DMS53 (cell line): ENCODE data around the gene OR51L1.
"Not testable (repeated sequence)": the region's sequence is repeated elsewhere in the genome, so short reads cannot be mapped to it uniquely, and the experiment has no call there.

Experiments
- DNase-seq: peaks from one replicate; lab custom pipeline; 2025; lab: John Stamatoyannopoulos, UW

The OR51L1 gene

GRCh38 chr11:4994551-4994950 lies at the start of gene OR51L1:
OR51L1 (plus strand) TSS chr11:4994851; CDS start chr11:4998983, 4,132 bp downstream.
- no peak for DNase-seq

GRCh38 chr11:4947505-4947904 lies 47.1 kb upstream of the OR51L1 start, which contains the start of gene OR51A4:
OR51A4 (minus strand) TSS chr11:4947605; CDS start chr11:4947100, 505 bp downstream.
- no peak for DNase-seq

- not testable (repeated sequence) for DNase-seq
Observed at GRCh38 chr11:4955613-4956012, 39.0 kb upstream of the OR51L1 start, which contains the start of gene OR51A2. OR51A2 (minus strand) TSS chr11:4955713; CDS start chr11:4955713, 0 bp downstream.

- DNase-seq, result no peak
Observed at GRCh38 chr11:4957396-4957795, 37.3 kb upstream of the OR51L1 start.

- peak; percentile 59 for DNase-seq
Observed at GRCh38 chr11:4960877-4961276, 33.8 kb upstream of the OR51L1 start.

GRCh38 chr11:4962816-4963215 lies 31.8 kb upstream of the OR51L1 start:
- DNase-seq, result no peak

GRCh38 chr11:4975436-4975835 lies 19.2 kb upstream of the OR51L1 start:
- DNase-seq, result no peak

- DNase-seq, result no peak
Observed at GRCh38 chr11:4979036-4979435, 15.6 kb upstream of the OR51L1 start.

- peak; percentile 13 for DNase-seq
Observed at GRCh38 chr11:4982678-4983077, 12.0 kb upstream of the OR51L1 start.

- peak; percentile 90 for DNase-seq
Observed at GRCh38 chr11:4983841-4984240, 10.8 kb upstream of the OR51L1 start.

- DNase-seq, result peak; percentile 52
Observed at GRCh38 chr11:4991060-4991459, 3.6 kb upstream of the OR51L1 start.

GRCh38 chr11:5004424-5005274 lies 10.0 kb downstream of the OR51L1 start:
- DNase-seq, result peak; percentile 90

- DNase-seq, result peak; percentile 5
Observed at GRCh38 chr11:5007561-5007960, 12.9 kb downstream of the OR51L1 start.

- no peak for DNase-seq
Observed at GRCh38 chr11:5011254-5011653, 16.6 kb downstream of the OR51L1 start.

- DNase-seq, result no peak
Observed at GRCh38 chr11:5013012-5013411, 18.4 kb downstream of the OR51L1 start.

- no peak for DNase-seq
Observed at GRCh38 chr11:5021996-5022395, 27.3 kb downstream of the OR51L1 start.

GRCh38 chr11:5036669-5037068 lies 42.0 kb downstream of the OR51L1 start:
- no peak for DNase-seq

GRCh38 chr11:5037926-5038325 lies 43.3 kb downstream of the OR51L1 start:
- DNase-seq, result no peak

GRCh38 chr11:5038341-5038740 lies 43.7 kb downstream of the OR51L1 start:
- DNase-seq, result no peak

GRCh38 chr11:5040876-5041275 lies 46.2 kb downstream of the OR51L1 start:
- DNase-seq, result no peak

GRCh38 chr11:5042091-5042490 lies 47.4 kb downstream of the OR51L1 start:
- no peak for DNase-seq

- no peak for DNase-seq
Observed at GRCh38 chr11:5043380-5043779, 48.7 kb downstream of the OR51L1 start.

- no peak for DNase-seq
Observed at GRCh38 chr11:5046226-5046625, 51.6 kb downstream of the OR51L1 start, which contains the start of gene OR52J3. OR52J3 (plus strand) TSS chr11:5046526; CDS start chr11:5046526, 0 bp downstream.
